HG03521 (cell line): Measurements from ENCODE around the gene APOL1.
"Not testable (repeated sequence)": the region's sequence is repeated elsewhere in the genome, so short reads cannot be mapped to it uniquely, and the experiment has no call there.

Experiments used
- ATAC-seq: cut with Tn5 transposase; IDR thresholded peaks from one replicate; pipeline ENCODE4 v1.9.1; 2021; ENCODE audit warnings: mild to moderate bottlenecking, moderate library complexity; ENCODE audit not compliant: unreplicated experiment

The APOL1 gene

GRCh38 chr22:36252754-36253522, at the start of gene APOL1:
Gene APOL1, plus strand, starts transcription at chr22:36253133. Its CDS starts 1,823 bp downstream, at chr22:36254956.
- ATAC-seq: no peak

GRCh38 chr22:36203441-36203840, 49.5 kb upstream of the APOL1 start:
- ATAC-seq: not testable (repeated sequence)

- ATAC-seq: no peak
Observed at GRCh38 chr22:36204001-36204631, 48.8 kb upstream of the APOL1 start.

- no peak for ATAC-seq
Observed at GRCh38 chr22:36204632-36205015, 48.3 kb upstream of the APOL1 start.

GRCh38 chr22:36205573-36205972, 47.4 kb upstream of the APOL1 start:
- not testable (repeated sequence) for ATAC-seq

GRCh38 chr22:36206255-36206654, 46.7 kb upstream of the APOL1 start:
- no peak for ATAC-seq

- ATAC-seq: no peak
Observed at GRCh38 chr22:36208162-36208765, 44.7 kb upstream of the APOL1 start.

- no peak for ATAC-seq
Observed at GRCh38 chr22:36208914-36209313, 44.0 kb upstream of the APOL1 start.

- ATAC-seq: not testable (repeated sequence)
Observed at GRCh38 chr22:36209488-36209908, 43.4 kb upstream of the APOL1 start.

- ATAC-seq: no peak
Observed at GRCh38 chr22:36210224-36210623, 42.7 kb upstream of the APOL1 start.

- ATAC-seq: no peak
Observed at GRCh38 chr22:36211237-36211861, 41.6 kb upstream of the APOL1 start.

- ATAC-seq: no peak
Observed at GRCh38 chr22:36212901-36213300, 40.0 kb upstream of the APOL1 start.

GRCh38 chr22:36213586-36213985, 39.3 kb upstream of the APOL1 start:
- no peak for ATAC-seq

- no peak for ATAC-seq
Observed at GRCh38 chr22:36215981-36216380, 37.0 kb upstream of the APOL1 start.

- no peak for ATAC-seq
Observed at GRCh38 chr22:36218648-36219193, 34.2 kb upstream of the APOL1 start.

- ATAC-seq: no peak
Observed at GRCh38 chr22:36220451-36220921, 32.4 kb upstream of the APOL1 start.

- no peak for ATAC-seq
Observed at GRCh38 chr22:36221799-36222751, 30.9 kb upstream of the APOL1 start.

- no peak for ATAC-seq
Observed at GRCh38 chr22:36222887-36223450, 30.0 kb upstream of the APOL1 start.

- no peak for ATAC-seq
Observed at GRCh38 chr22:36223504-36223903, 29.4 kb upstream of the APOL1 start.

- ATAC-seq: no peak
Observed at GRCh38 chr22:36224245-36224644, 28.7 kb upstream of the APOL1 start.
